ENCODE measurements around the gene TOP3B. TPM values are rescaled to one million over a fixed set of nuclear protein-coding genes. Genes with fewer than 3 reads are reported as not detected.

The TOP3B gene
- total and polyA plus RNA-seq, 9 of the 15 experiments (the other 6 are each of a cell fraction or from before 2014, with no cell fraction given): 3.0 to 188 (median 112) TPM

DNA sequence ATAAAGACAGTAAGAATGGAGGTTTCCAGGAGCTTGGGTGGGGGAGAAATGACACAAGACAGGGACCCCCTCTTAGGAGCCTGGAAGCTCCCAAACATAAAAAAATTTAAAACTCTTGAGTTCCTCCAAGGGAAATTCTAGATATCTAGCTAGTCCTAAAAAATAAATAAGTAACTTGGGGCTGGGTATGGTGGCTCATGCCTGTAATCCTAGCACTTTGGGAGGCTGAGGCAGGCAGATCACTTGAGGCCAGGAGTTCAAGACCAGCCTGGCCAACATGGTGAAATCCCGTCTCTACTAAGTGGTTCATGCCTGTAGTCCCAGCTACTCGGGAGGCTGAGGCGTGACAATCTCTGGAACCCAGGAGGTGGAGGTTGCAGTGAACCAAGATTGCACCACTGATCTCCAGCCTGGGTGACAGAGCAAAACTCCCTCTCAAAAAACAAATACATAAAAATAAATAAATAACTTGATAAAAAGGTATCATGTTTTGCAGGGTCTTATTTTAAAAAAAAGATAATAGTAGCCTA lies 20.0 kb upstream of the TOP3B start (continued):
- no peak for TF ChIP-seq RBM34 (IDR thresholded peaks at IDR 0.05; ENCODE audit: borderline replicate concordance, insufficient read depth, low read length)
- TF ChIP-seq ZNF507 (tag; conservative IDR thresholded peaks at IDR 0.05): no peak
- no peak for TF ChIP-seq JUN (IDR thresholded peaks at IDR 0.05; ENCODE audit: borderline replicate concordance, low read depth, low read length)
- no peak for TF ChIP-seq JUN (CRISPR knock-in tag; IDR thresholded peaks at IDR 0.05; ENCODE audit: borderline replicate concordance)
- no peak for TF ChIP-seq CAMTA2 (CRISPR knock-in tag; conservative IDR thresholded peaks at IDR 0.05)
- TF ChIP-seq CEBPG (CRISPR knock-in tag; IDR thresholded peaks at IDR 0.05): no peak
- TF ChIP-seq CEBPG (tag; conservative IDR thresholded peaks at IDR 0.05 in 1 of 2, IDR thresholded peaks at IDR 0.05 in 1 of 2): no peak
- no peak for TF ChIP-seq MCM2 (IDR thresholded peaks at IDR 0.05; ENCODE audit: low read depth)
- TF ChIP-seq, protein P1, sequence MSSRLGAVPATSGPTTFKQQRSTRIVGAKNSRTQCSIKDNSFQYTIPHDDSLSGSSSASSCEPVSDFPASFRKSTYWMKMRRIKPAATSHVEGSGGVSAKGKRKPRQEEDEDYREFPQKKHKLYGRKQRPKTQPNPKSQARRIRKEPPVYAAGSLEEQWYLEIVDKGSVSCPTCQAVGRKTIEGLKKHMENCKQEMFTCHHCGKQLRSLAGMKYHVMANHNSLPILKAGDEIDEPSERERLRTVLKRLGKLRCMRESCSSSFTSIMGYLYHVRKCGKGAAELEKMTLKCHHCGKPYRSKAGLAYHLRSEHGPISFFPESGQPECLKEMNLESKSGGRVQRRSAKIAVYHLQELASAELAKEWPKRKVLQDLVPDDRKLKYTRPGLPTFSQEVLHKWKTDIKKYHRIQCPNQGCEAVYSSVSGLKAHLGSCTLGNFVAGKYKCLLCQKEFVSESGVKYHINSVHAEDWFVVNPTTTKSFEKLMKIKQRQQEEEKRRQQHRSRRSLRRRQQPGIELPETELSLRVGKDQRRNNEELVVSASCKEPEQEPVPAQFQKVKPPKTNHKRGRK (tag; IDR thresholded peaks at IDR 0.05): no peak
- no peak for TF ChIP-seq MAFG (tag; conservative IDR thresholded peaks at IDR 0.05)
- TF ChIP-seq GATAD2B (IDR thresholded peaks at IDR 0.05; ENCODE audit: borderline replicate concordance): no peak
- TF ChIP-seq JUNB (CRISPR knock-in tag; conservative IDR thresholded peaks at IDR 0.05): no peak
- TF ChIP-seq MYNN (IDR thresholded peaks at IDR 0.05): no peak
- peak; percentile 57; the same call in 1 of the 2 replicates for TF ChIP-seq MYNN (CRISPR knock-in tag; IDR thresholded peaks at IDR 0.05)
- no peak for TF ChIP-seq ZFP36 (IDR thresholded peaks at IDR 0.05; ENCODE audit: low read depth, low read length, partially characterized antibody)
